ENCODE results near the gene ZSWIM1. TPM values are rescaled to one million over a fixed set of nuclear protein-coding genes. Genes with fewer than 3 reads are reported as not detected.

The ZSWIM1 gene
- polyA plus RNA-seq, 1 donor (not counting 4 experiments of a cell fraction or from before 2014, with no cell fraction given) = 4.4 TPM

DNA sequence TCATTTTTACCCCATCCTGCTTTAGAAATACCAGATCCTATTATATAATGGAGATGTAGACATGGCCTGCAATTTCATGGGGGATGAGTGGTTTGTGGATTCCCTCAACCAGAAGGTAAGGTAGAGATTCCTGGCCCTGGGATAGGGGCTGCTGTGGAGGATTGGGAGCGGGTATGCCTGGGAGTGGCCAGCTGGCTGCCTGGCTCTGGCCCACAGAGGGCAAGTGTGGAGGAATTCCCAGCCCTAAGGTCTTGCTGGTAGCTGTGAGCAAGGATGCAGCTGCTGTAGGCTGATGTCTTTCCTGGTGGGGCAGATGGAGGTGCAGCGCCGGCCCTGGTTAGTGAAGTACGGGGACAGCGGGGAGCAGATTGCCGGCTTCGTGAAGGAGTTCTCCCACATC lies 16.7 kb downstream of the ZSWIM1 start:
- H3K27ac ChIP-seq (ENCODE audit: control insufficient read depth, insufficient read depth, low read length) = no peak overlapping the region
- no peak for FAIRE-seq
- no peaks in the 10 kb centered on the region for H4K20me1 ChIP-seq (ENCODE audit: control insufficient read depth, extremely low read depth, insufficient read depth, low read length)
- TF ChIP-seq EZH2 (IDR thresholded peaks at IDR 0.05; ENCODE audit: low read length) = no peak
- TF ChIP-seq, protein P1, sequence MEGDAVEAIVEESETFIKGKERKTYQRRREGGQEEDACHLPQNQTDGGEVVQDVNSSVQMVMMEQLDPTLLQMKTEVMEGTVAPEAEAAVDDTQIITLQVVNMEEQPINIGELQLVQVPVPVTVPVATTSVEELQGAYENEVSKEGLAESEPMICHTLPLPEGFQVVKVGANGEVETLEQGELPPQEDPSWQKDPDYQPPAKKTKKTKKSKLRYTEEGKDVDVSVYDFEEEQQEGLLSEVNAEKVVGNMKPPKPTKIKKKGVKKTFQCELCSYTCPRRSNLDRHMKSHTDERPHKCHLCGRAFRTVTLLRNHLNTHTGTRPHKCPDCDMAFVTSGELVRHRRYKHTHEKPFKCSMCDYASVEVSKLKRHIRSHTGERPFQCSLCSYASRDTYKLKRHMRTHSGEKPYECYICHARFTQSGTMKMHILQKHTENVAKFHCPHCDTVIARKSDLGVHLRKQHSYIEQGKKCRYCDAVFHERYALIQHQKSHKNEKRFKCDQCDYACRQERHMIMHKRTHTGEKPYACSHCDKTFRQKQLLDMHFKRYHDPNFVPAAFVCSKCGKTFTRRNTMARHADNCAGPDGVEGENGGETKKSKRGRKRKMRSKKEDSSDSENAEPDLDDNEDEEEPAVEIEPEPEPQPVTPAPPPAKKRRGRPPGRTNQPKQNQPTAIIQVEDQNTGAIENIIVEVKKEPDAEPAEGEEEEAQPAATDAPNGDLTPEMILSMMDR (optimal IDR thresholded peaks at IDR 0.05 in 1 of 3, IDR thresholded peaks at IDR 0.05 in 1 of 3, conservative IDR thresholded peaks at IDR 0.05 in 1 of 3; ENCODE audit: extremely low read depth in 1 of 3, insufficient read depth in 2 of 3, low read length in 3 of 3) = no peak
- H3K36me3 ChIP-seq (ENCODE audit: control insufficient read depth in 2 of 2, extremely low read depth in 1 of 2, insufficient read depth in 2 of 2, low read length in 2 of 2) = peaks cover 13 to 37% of the 10 kb centered on the region in 2 experiments
- H3K9me3 ChIP-seq (ENCODE audit: control insufficient read depth, low read depth, low read length) = no peaks in the 10 kb centered on the region
- no peaks in the 10 kb centered on the region for H3K4me1 ChIP-seq (ENCODE audit: control insufficient read depth, extremely low read depth, insufficient read depth, low read length)
- H3K9ac ChIP-seq (ENCODE audit: control insufficient read depth, extremely low read depth, insufficient read depth, low read length) = no peak overlapping the region
- DNase-seq (ENCODE audit: low read depth, low spot score) = no peak
- no peak overlapping the region for H3K4me2 ChIP-seq (ENCODE audit: control insufficient read depth, extremely low read depth, insufficient read depth, low read depth, low read length)
- H3K27me3 ChIP-seq (ENCODE audit: control insufficient read depth, extremely low read depth, insufficient read depth, low read length) = no peaks in the 10 kb centered on the region
- H3K4me3 ChIP-seq (ENCODE audit: control insufficient read depth in 2 of 3, extremely low read depth in 1 of 3, insufficient read depth in 2 of 3, low read depth in 1 of 3, low read length in 3 of 3) = no peak overlapping the region
- H3K79me2 ChIP-seq (ENCODE audit: control insufficient read depth, insufficient read depth, low read length) = no peaks in the 10 kb centered on the region
- dilution Hi-C loops (cut with MboI; ENCODE audit: extremely low pct_ligation_motif_present, low sequenced_read_pairs) = no loop called here
- H2AFZ ChIP-seq (ENCODE audit: control insufficient read depth, low read length) = no peak overlapping the region
- no peaks in the 10 kb centered on the region for H3K9me1 ChIP-seq (ENCODE audit: control insufficient read depth, extremely low read depth, insufficient read depth, low read length)

DNA sequence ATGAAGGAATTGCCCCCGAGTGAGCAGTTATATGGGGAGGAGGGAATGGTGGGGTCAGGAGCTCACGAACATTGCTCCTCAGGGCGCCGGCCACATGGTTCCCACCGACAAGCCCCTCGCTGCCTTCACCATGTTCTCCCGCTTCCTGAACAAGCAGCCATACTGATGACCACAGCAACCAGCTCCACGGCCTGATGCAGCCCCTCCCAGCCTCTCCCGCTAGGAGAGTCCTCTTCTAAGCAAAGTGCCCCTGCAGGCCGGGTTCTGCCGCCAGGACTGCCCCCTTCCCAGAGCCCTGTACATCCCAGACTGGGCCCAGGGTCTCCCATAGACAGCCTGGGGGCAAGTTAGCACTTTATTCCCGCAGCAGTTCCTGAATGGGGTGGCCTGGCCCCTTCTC lies 17.3 kb downstream of the ZSWIM1 start:
- Histone ChIP-seq H3K9me3 (ENCODE audit: control insufficient read depth, low read depth, low read length) (no peaks in the 10 kb centered on the region), H3K27ac (ENCODE audit: control insufficient read depth, insufficient read depth, low read length) (no peak overlapping the region), H4K20me1 (ENCODE audit: control insufficient read depth, extremely low read depth, insufficient read depth, low read length) (no peaks in the 10 kb centered on the region), H3K4me3 (ENCODE audit: control insufficient read depth in 2 of 3, extremely low read depth in 1 of 3, insufficient read depth in 2 of 3, low read depth in 1 of 3, low read length in 3 of 3) (no peak overlapping the region), H3K79me2 (ENCODE audit: control insufficient read depth, insufficient read depth, low read length) (no peaks in the 10 kb centered on the region), H3K4me2 (ENCODE audit: control insufficient read depth, extremely low read depth, insufficient read depth, low read depth, low read length) (no peak overlapping the region), H3K4me1 (ENCODE audit: control insufficient read depth, extremely low read depth, insufficient read depth, low read length) (no peaks in the 10 kb centered on the region), H3K9me1 (ENCODE audit: control insufficient read depth, extremely low read depth, insufficient read depth, low read length) (no peaks in the 10 kb centered on the region), H3K9ac (ENCODE audit: control insufficient read depth, extremely low read depth, insufficient read depth, low read length) (no peak overlapping the region), H2AFZ (ENCODE audit: control insufficient read depth, low read length) (no peak overlapping the region), H3K27me3 (ENCODE audit: control insufficient read depth, extremely low read depth, insufficient read depth, low read length) (no peaks in the 10 kb centered on the region), H3K36me3 (ENCODE audit: control insufficient read depth in 2 of 2, extremely low read depth in 1 of 2, insufficient read depth in 2 of 2, low read length in 2 of 2) (peaks cover 13 to 37% of the 10 kb centered on the region in 2 experiments)
- dilution Hi-C loops (cut with MboI; ENCODE audit: extremely low pct_ligation_motif_present, low sequenced_read_pairs) = no loop called here
- no peak for TF ChIP-seq EZH2 (IDR thresholded peaks at IDR 0.05; ENCODE audit: low read length)
- TF ChIP-seq, protein P1 (optimal IDR thresholded peaks at IDR 0.05 in 1 of 3, IDR thresholded peaks at IDR 0.05 in 1 of 3, conservative IDR thresholded peaks at IDR 0.05 in 1 of 3; ENCODE audit: extremely low read depth in 1 of 3, insufficient read depth in 2 of 3, low read length in 3 of 3) = no peak
- no peak for FAIRE-seq
- DNase-seq (ENCODE audit: low read depth, low spot score) = no peak
